Measurements from ENCODE around the gene GAS6. TPM values are rescaled to one million over a fixed set of nuclear protein-coding genes. Genes with fewer than 3 reads are reported as not detected.

The GAS6 gene
- total RNA-seq, 1 experiment from 2014 or later, result 91.2 TPM

- no peak for DNase-seq (ENCODE audit: low read depth)
Measured at GRCh38 chr13:113771709-113772331, 92.1 kb downstream of the GAS6 start.

- DNase-seq (ENCODE audit: low read depth), result no peak
Measured at GRCh38 chr13:113770937-113771336, 92.9 kb downstream of the GAS6 start.

Other genes starting within 250 kb of the GAS6 start
- not detected in 2 replicates for gene ATP4B, start 205.9 kb downstream of the GAS6 start, total RNA-seq (2014; rRNA removed; shearing (Covaris generic))
- not detected in 2 replicates for gene GRK1, start 196.9 kb downstream of the GAS6 start, total RNA-seq (2014; rRNA removed; shearing (Covaris generic))
- 0.60 and 0.78 TPM in 2 replicates for gene TMEM255B, start 104.8 kb downstream of the GAS6 start, total RNA-seq (2014; rRNA removed; shearing (Covaris generic))
- 0.10 TPM in 1 of 2 replicates, not detected in the other for gene C13orf46, start 110.0 kb upstream of the GAS6 start, total RNA-seq (2014; rRNA removed; shearing (Covaris generic))

Data from RPMI7951 (cell line).